Karpas-422 (cell line): ENCODE data around the gene ACOT9. TPM values are rescaled to one million over a fixed set of nuclear protein-coding genes. Genes with fewer than 3 reads are reported as not detected.
A peak's percentile ranks its signal among the peaks of the same experiment; 100 is the strongest.
"Not testable (repeated sequence)": the region's sequence is repeated elsewhere in the genome, so short reads cannot be mapped to it uniquely, and the experiment has no call there.

Source experiments
- DNase-seq: peaks from one replicate; pipeline ENCODE4 v3.0.0-alpha.2; 2015
- H2AFZ ChIP-seq: fragments of 200-600 bp; sonication (generic); 2 replicates; pipeline ENCODE4 v1.6.1; 2014; ENCODE audit warnings: antibody characterized with exemption, low read length, mixed read lengths
- H3K27ac ChIP-seq: fragments of 200-600 bp; sonication (generic); 2 replicates; pipeline ENCODE4 v1.5.1; 2014; ENCODE audit warnings: mild to moderate bottlenecking, low read length, moderate library complexity
- H3K27me3 ChIP-seq: fragments of 200-600 bp; sonication (generic); 2 replicates; pipeline ENCODE4 v1.6.1; 2014; ENCODE audit warnings: low read length, mixed read lengths
- H3K36me3 ChIP-seq: fragments of 200-600 bp; sonication (generic); 2 replicates; pipeline ENCODE4 v1.6.1; 2014; ENCODE audit warnings: low read length, mixed read lengths; ENCODE audit not compliant: insufficient read depth
- H3K4me1 ChIP-seq: fragments of 200-600 bp; sonication (generic); 2 replicates; pipeline ENCODE4 v1.6.1; 2014; ENCODE audit warnings: mild to moderate bottlenecking, low read length, mixed read lengths
- H3K4me2 ChIP-seq: fragments of 200-600 bp; sonication (generic); 2 replicates; pipeline ENCODE4 v1.6.1; 2014; ENCODE audit warnings: low read length, low read depth, mild to moderate bottlenecking; ENCODE audit not compliant: poor library complexity, severe bottlenecking
- H3K4me3 ChIP-seq: fragments of 200-600 bp; sonication (generic); 2 replicates; pipeline ENCODE4 v1.5.1; 2014; ENCODE audit warnings: mild to moderate bottlenecking, antibody characterized with exemption, low read length, mixed read lengths
- H3K79me2 ChIP-seq: fragments of 200-600 bp; sonication (generic); 2 replicates; pipeline ENCODE4 v1.6.1; 2014; ENCODE audit warnings: mild to moderate bottlenecking, low read length, mixed read lengths
- H3K9ac ChIP-seq: fragments of 200-600 bp; sonication (generic); 2 replicates; pipeline ENCODE4 v1.6.0; 2014; ENCODE audit warnings: low read length
- H3K9me2 ChIP-seq: fragments of 200-600 bp; sonication (generic), shearing (Covaris generic); replicated peaks from 2 replicates; pipeline ENCODE4 v1.6.0; 2014; ENCODE audit warnings: mild to moderate bottlenecking, low read length, moderate library complexity; ENCODE audit not compliant: insufficient read depth
- H3K9me3 ChIP-seq: fragments of 300-700, 200-600 bp; sonication (generic); 2 replicates; pipeline ENCODE4 v1.6.1; 2014; ENCODE audit warnings: low read length, mixed read lengths
- H4K20me1 ChIP-seq: fragments of 200-600 bp; sonication (generic); 2 replicates; pipeline ENCODE4 v1.6.1; 2014; ENCODE audit warnings: mild to moderate bottlenecking, antibody characterized with exemption, low read length, low read depth; ENCODE audit not compliant: insufficient read depth
- small RNA-seq: library from RNA; depleted of rRNA; stranded (forward); fragments of <200 nt; gene quantifications from one replicate; pipeline ENCODE3, GENCODE V24; 2014
- total RNA-seq: library from RNA; depleted of rRNA; stranded (reverse); fragments of >200 nt; shearing (Covaris generic); gene quantifications from 2 replicates; pipeline ENCODE4 v1.2.3, GENCODE V29; 2014; ENCODE audit warnings: low replicate concordance; rRNA removed

ACOT9 gene
- total RNA-seq, 1 experiment from 2014 or later, result 24.6 TPM

GRCh38 chrX:23660083-23660765 is 82.9 kb downstream of the ACOT9 start:
- not testable (repeated sequence) for H3K9me3 ChIP-seq, H3K27ac ChIP-seq, H3K27me3 ChIP-seq, H3K79me2 ChIP-seq, H3K9me2 ChIP-seq, DNase-seq, H4K20me1 ChIP-seq, H3K36me3 ChIP-seq
- H3K4me3 ChIP-seq, result peak overlapping the region; percentile 45
- peak overlapping the region; percentile 60; the same call in 1 of the 2 replicates for H2AFZ ChIP-seq
- peak overlapping the region; percentile 45 for H3K9ac ChIP-seq
- peaks cover 29% of the 10 kb centered on the region for H3K4me1 ChIP-seq
- peak overlapping the region; percentile 60 for H3K4me2 ChIP-seq

- Histone ChIP-seq H3K9me3 (no peaks in the 10 kb centered on the region), H4K20me1 (no peaks in the 10 kb centered on the region), H3K36me3 (no peaks in the 10 kb centered on the region), H3K4me3 (peak overlapping the region; percentile 45), H3K4me2 (peak overlapping the region; percentile 60), H3K27me3 (no peaks in the 10 kb centered on the region), H3K27ac (no peak overlapping the region), H3K9me2 (no peaks in the 10 kb centered on the region), H2AFZ (no peak overlapping the region), H3K4me1 (peaks cover 29% of the 10 kb centered on the region), H3K9ac (peak overlapping the region; percentile 45), H3K79me2 (no peaks in the 10 kb centered on the region)
- DNase-seq, result no peak
These were observed 83.7 kb downstream of the ACOT9 start for GRCh38 chrX:23659339-23659738.

- Histone ChIP-seq H3K9me3 (no peaks in the 10 kb centered on the region), H3K4me2 (no peak overlapping the region), H3K27me3 (no peaks in the 10 kb centered on the region), H4K20me1 (no peaks in the 10 kb centered on the region), H3K36me3 (no peaks in the 10 kb centered on the region), H3K27ac (no peak overlapping the region), H2AFZ (no peak overlapping the region), H3K4me1 (peaks cover 21% of the 10 kb centered on the region), H3K9ac (no peak overlapping the region), H3K4me3 (no peak overlapping the region), H3K79me2 (no peaks in the 10 kb centered on the region), H3K9me2 (no peaks in the 10 kb centered on the region)
- no peak for DNase-seq
These were observed 86.4 kb downstream of the ACOT9 start for GRCh38 chrX:23656684-23657083.

- no peak overlapping the region for H3K9ac ChIP-seq
- no peak overlapping the region for H3K4me2 ChIP-seq
- H3K27ac ChIP-seq, result no peak overlapping the region
- H4K20me1 ChIP-seq, result no peaks in the 10 kb centered on the region
- no peak for DNase-seq
- H3K9me2 ChIP-seq, result no peaks in the 10 kb centered on the region
- H3K4me1 ChIP-seq, result peaks cover 21% of the 10 kb centered on the region
- H2AFZ ChIP-seq, result no peak overlapping the region
- H3K36me3 ChIP-seq, result no peaks in the 10 kb centered on the region
- H3K79me2 ChIP-seq, result no peaks in the 10 kb centered on the region
- H3K4me3 ChIP-seq, result no peak overlapping the region
- H3K27me3 ChIP-seq, result no peaks in the 10 kb centered on the region
- H3K9me3 ChIP-seq, result no peaks in the 10 kb centered on the region
These were observed 87.0 kb downstream of the ACOT9 start for GRCh38 chrX:23656091-23656490.

Small RNAs within 50 kb of the gene (small RNA-seq; reads per million reads assigned to genes)
- not detected for gene RF00019

Other genes starting within 250 kb of the ACOT9 start
- 64.6 and 66.2 TPM in 2 replicates for gene PRDX4, start 75.8 kb downstream of the ACOT9 start, total RNA-seq
- gene SAT1, start 39.9 kb upstream of the ACOT9 start, total RNA-seq, result 230 and 256 TPM in 2 replicates
- 27.3 and 37.4 TPM in 2 replicates for gene APOO, start 164.7 kb upstream of the ACOT9 start, total RNA-seq
- gene CXorf58, start 164.7 kb upstream of the ACOT9 start, total RNA-seq, result not detected in 2 replicates